Measurements from ENCODE around the gene CILP2.

The CILP2 gene

GRCh38 chr19:19508217-19508616 is 29.8 kb upstream of the CILP2 start:
- Histone ChIP-seq H2AFZ (ENCODE audit: low read depth, low read length, severe bottlenecking) (no peak overlapping the region), H3K9ac (ENCODE audit: low read length) (no peak overlapping the region), H3K79me2 (ENCODE audit: insufficient read depth, low read length) (no peaks in the 10 kb centered on the region), H3K4me3 (ENCODE audit: insufficient read depth, low read length, poor library complexity, severe bottlenecking) (no peak overlapping the region), H4K20me1 (ENCODE audit: low read depth, low read length) (no peaks in the 10 kb centered on the region), H3K36me3 (ENCODE audit: low read length) (peaks cover 6% of the 10 kb centered on the region; the same call in 1 of the 2 replicates), H3K9me3 (ENCODE audit: insufficient read depth, low read length) (no peaks in the 10 kb centered on the region), H3K4me2 (ENCODE audit: low read depth, low read length, poor library complexity, severe bottlenecking) (no peak overlapping the region), H3K27ac (ENCODE audit: low read depth, low read length) (no peak overlapping the region), H3K9me2 (replicated peaks; ENCODE audit: insufficient read depth, low read length) (no peaks in the 10 kb centered on the region), H3K27me3 (ENCODE audit: low read length) (no peaks in the 10 kb centered on the region), H3F3A (ENCODE audit: insufficient read depth) (0 out of 2 replicates have a peak, but pooled peaks cover 8% of the 10 kb centered on the region)
- TF ChIP-seq CTCF (IDR thresholded peaks at IDR 0.05; ENCODE audit: insufficient read depth, low read length, poor library complexity, severe bottlenecking) (no peak), EZH2phosphoT487 (conservative IDR thresholded peaks at IDR 0.05; ENCODE audit: low read length) (no peak)

GRCh38 chr19:19510432-19510831 is 27.6 kb upstream of the CILP2 start:
- Histone ChIP-seq H3K36me3 (ENCODE audit: low read length) (peaks cover 6% of the 10 kb centered on the region; the same call in 1 of the 2 replicates), H3K4me2 (ENCODE audit: low read depth, low read length, poor library complexity, severe bottlenecking) (no peak overlapping the region), H4K20me1 (ENCODE audit: low read depth, low read length) (no peaks in the 10 kb centered on the region), H2AFZ (ENCODE audit: low read depth, low read length, severe bottlenecking) (no peak overlapping the region), H3K79me2 (ENCODE audit: insufficient read depth, low read length) (no peaks in the 10 kb centered on the region), H3K27me3 (ENCODE audit: low read length) (no peaks in the 10 kb centered on the region), H3K27ac (ENCODE audit: low read depth, low read length) (no peak overlapping the region), H3K9me2 (replicated peaks; ENCODE audit: insufficient read depth, low read length) (no peaks in the 10 kb centered on the region), H3F3A (ENCODE audit: insufficient read depth) (0 out of 2 replicates have a peak, but pooled peaks cover 8% of the 10 kb centered on the region), H3K9ac (ENCODE audit: low read length) (no peak overlapping the region), H3K4me3 (ENCODE audit: insufficient read depth, low read length, poor library complexity, severe bottlenecking) (no peak overlapping the region), H3K9me3 (ENCODE audit: insufficient read depth, low read length) (no peaks in the 10 kb centered on the region)
- TF ChIP-seq CTCF (IDR thresholded peaks at IDR 0.05; ENCODE audit: insufficient read depth, low read length, poor library complexity, severe bottlenecking), result no peak
- TF ChIP-seq EZH2phosphoT487 (conservative IDR thresholded peaks at IDR 0.05; ENCODE audit: low read length), result no peak

GRCh38 chr19:19513682-19514081 is 24.4 kb upstream of the CILP2 start:
- peaks cover 26% of the 10 kb centered on the region for H3K79me2 ChIP-seq (ENCODE audit: insufficient read depth, low read length)
- no peak overlapping the region for H2AFZ ChIP-seq (ENCODE audit: low read depth, low read length, severe bottlenecking)
- H3K9ac ChIP-seq (ENCODE audit: low read length), result no peak overlapping the region
- no peak overlapping the region for H3K4me2 ChIP-seq (ENCODE audit: low read depth, low read length, poor library complexity, severe bottlenecking)
- peaks cover 16% of the 10 kb centered on the region for H3F3A ChIP-seq (ENCODE audit: insufficient read depth)
- no peak overlapping the region for H3K4me3 ChIP-seq (ENCODE audit: insufficient read depth, low read length, poor library complexity, severe bottlenecking)
- no peaks in the 10 kb centered on the region for H3K27me3 ChIP-seq (ENCODE audit: low read length)
- no peaks in the 10 kb centered on the region for H3K36me3 ChIP-seq (ENCODE audit: low read length)
- no peak for TF ChIP-seq EZH2phosphoT487 (conservative IDR thresholded peaks at IDR 0.05; ENCODE audit: low read length)
- no peak overlapping the region for H3K27ac ChIP-seq (ENCODE audit: low read depth, low read length)
- no peaks in the 10 kb centered on the region for H4K20me1 ChIP-seq (ENCODE audit: low read depth, low read length)
- no peaks in the 10 kb centered on the region for H3K9me3 ChIP-seq (ENCODE audit: insufficient read depth, low read length)
- H3K9me2 ChIP-seq (replicated peaks; ENCODE audit: insufficient read depth, low read length), result no peaks in the 10 kb centered on the region

GRCh38 chr19:19514215-19514657 is 23.8 kb upstream of the CILP2 start:
- peaks cover 14% of the 10 kb centered on the region for H3F3A ChIP-seq (ENCODE audit: insufficient read depth)
- TF ChIP-seq CTCF (IDR thresholded peaks at IDR 0.05; ENCODE audit: insufficient read depth, low read length, poor library complexity, severe bottlenecking) (no peak), EZH2phosphoT487 (conservative IDR thresholded peaks at IDR 0.05; ENCODE audit: low read length) (no peak)
- peaks cover 32% of the 10 kb centered on the region for H3K79me2 ChIP-seq (ENCODE audit: insufficient read depth, low read length)
- H2AFZ ChIP-seq (ENCODE audit: low read depth, low read length, severe bottlenecking), result no peak overlapping the region
- H3K27ac ChIP-seq (ENCODE audit: low read depth, low read length), result no peak overlapping the region
- no peaks in the 10 kb centered on the region for H4K20me1 ChIP-seq (ENCODE audit: low read depth, low read length)
- no peak overlapping the region for H3K9ac ChIP-seq (ENCODE audit: low read length)
- no peaks in the 10 kb centered on the region for H3K27me3 ChIP-seq (ENCODE audit: low read length)
- no peaks in the 10 kb centered on the region for H3K9me2 ChIP-seq (replicated peaks; ENCODE audit: insufficient read depth, low read length)
- H3K9me3 ChIP-seq (ENCODE audit: insufficient read depth, low read length), result no peaks in the 10 kb centered on the region
- no peak overlapping the region for H3K4me2 ChIP-seq (ENCODE audit: low read depth, low read length, poor library complexity, severe bottlenecking)
- no peaks in the 10 kb centered on the region for H3K36me3 ChIP-seq (ENCODE audit: low read length)
- H3K4me3 ChIP-seq (ENCODE audit: insufficient read depth, low read length, poor library complexity, severe bottlenecking), result no peak overlapping the region
